BJ (cell line): ENCODE results near the gene GPSM1. TPM values are rescaled to one million over a fixed set of nuclear protein-coding genes. Genes with fewer than 3 reads are reported as not detected.

Source experiments
- CTCF ChIA-PET: fragments of 350-600 bp; formaldehyde crosslinking; extraction: SDS; loops from one replicate; lab custom pipeline; 2021; ENCODE audit warnings: antibody characterized with exemption, inconsistent platforms; lab: Yijun Ruan, JAX
- POLR2A ChIA-PET: fragments of 300-600 bp; sonication (Branson Sonifier 250); formaldehyde crosslinking; extraction: SDS; loops from one replicate; lab custom pipeline; 2021; ENCODE audit warnings: antibody characterized with exemption; lab: Charles Lee
- DNase-seq: peaks from one replicate; pipeline ENCODE4 v3.0.0-alpha.2; 2011; ENCODE audit warnings: low read depth
- H3K27me3 ChIP-seq: 2 replicates; pipeline ENCODE4 v1.6.0; 2011; ENCODE audit warnings: low read length; ENCODE audit not compliant: control insufficient read depth, insufficient read depth
- H3K36me3 ChIP-seq: 2 replicates; pipeline ENCODE4 v1.5.1; 2011; ENCODE audit warnings: low read length; ENCODE audit not compliant: control insufficient read depth, insufficient read depth
- H3K4me3 ChIP-seq: 2 replicates; pipeline ENCODE4 v1.5.1; 2011; ENCODE audit warnings: low read depth, mild to moderate bottlenecking, control low read depth, low read length
- polyA plus RNA-seq: library from polyadenylated mRNA; depleted of rRNA; stranded (reverse); fragments of >200 nt; gene quantifications from 2 replicates; pipeline ENCODE4 v1.2.3, GENCODE V29; 2011
- TF ChIP-seq, protein P1 (sequence below): IDR thresholded peaks from 2 replicates; pipeline ENCODE4 v1.5.1; 2011; ENCODE audit warnings: low read depth, mild to moderate bottlenecking, control low read depth, inconsistent platforms, low read length, moderate library complexity; ENCODE audit not compliant: insufficient read depth

Gene GPSM1
- polyA plus RNA-seq, 1 experiment, result 33.1 TPM

DNA sequence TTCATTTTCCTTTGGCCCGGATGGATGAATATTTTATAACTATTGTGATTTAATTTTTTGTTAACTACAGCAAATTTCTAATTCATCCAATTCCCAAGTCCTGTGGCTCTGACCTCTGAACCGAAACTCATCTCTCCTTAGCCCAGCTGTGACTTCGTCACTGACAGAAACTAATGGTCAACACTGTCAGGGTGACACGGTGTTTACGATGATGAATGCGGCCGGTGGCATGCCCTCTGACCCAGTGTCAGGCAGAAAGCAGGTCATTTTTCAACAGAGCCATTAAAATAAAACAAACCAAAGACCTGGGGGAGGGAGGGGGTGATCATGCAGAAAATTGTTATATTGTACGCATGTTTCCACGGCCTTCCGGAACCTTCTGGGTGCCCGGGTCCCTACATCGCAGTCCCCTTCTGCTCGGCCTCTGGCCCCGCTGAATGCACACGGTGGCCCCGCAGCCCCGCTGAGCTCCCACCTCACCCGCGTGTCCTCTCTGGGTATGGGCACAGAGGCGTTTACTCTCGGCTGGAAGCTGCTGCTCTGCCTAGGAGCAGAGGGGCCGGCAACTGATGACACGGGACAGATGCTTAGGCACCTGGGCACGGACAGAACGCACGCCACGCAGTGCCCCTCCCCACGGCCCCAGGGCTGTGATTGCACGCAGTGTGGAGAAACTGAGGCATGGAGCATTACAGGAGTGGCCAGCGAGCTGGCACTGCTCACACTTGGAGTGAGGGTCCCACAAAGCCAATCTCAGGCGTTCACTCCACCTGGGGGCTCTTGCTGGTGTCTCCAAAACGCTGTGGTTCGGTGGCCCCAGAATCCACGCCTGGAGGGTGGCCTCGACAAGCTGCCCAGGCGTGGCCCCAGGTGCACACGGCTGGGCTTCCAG is 31.6 kb upstream of the GPSM1 start:
- Histone ChIP-seq H3K27me3 (peaks cover 3% of the 10 kb centered on the region; the same call in 1 of the 2 replicates), H3K36me3 (no peaks in the 10 kb centered on the region), H3K4me3 (no peak overlapping the region)
- ChIA-PET POLR2A (no interaction called here), CTCF (interaction anchor here (0.8 to 2.1 kb wide), 2 partner anchors 16 to 163 kb away, joined by 3 to 6 read pairs; no protein-coding TSS in a partner anchor)
- TF ChIP-seq, protein P1, sequence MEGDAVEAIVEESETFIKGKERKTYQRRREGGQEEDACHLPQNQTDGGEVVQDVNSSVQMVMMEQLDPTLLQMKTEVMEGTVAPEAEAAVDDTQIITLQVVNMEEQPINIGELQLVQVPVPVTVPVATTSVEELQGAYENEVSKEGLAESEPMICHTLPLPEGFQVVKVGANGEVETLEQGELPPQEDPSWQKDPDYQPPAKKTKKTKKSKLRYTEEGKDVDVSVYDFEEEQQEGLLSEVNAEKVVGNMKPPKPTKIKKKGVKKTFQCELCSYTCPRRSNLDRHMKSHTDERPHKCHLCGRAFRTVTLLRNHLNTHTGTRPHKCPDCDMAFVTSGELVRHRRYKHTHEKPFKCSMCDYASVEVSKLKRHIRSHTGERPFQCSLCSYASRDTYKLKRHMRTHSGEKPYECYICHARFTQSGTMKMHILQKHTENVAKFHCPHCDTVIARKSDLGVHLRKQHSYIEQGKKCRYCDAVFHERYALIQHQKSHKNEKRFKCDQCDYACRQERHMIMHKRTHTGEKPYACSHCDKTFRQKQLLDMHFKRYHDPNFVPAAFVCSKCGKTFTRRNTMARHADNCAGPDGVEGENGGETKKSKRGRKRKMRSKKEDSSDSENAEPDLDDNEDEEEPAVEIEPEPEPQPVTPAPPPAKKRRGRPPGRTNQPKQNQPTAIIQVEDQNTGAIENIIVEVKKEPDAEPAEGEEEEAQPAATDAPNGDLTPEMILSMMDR, result no peak
- DNase-seq, result no peak

DNA sequence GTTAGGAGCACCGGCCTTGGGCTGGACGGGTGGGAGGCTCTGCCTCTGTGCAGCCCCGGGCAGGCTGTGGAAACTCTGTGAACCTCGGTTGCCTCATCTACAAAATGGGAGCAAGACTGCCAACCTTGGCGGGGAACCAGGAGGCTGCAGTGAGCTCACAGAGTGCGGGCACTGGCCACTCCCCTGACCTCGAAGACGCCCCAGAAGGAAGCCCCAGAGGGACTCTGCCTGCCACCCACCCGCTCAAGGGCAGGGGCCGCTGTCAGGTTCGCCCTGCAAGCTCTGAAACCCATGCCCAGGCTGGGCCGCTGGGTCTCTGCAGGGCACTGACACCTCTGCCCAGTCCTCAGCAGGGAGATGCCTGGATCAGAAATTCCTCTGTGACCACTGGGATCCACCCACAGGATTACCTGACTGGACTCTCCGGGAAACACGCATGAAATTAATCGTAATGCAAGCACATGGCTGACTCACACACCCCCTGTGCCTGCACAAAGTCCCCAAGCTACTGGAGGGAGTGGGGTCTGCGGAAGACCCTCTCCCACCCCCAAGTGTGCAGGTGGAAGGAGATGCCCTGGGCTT is 30.8 kb upstream of the GPSM1 start:
- POLR2A ChIA-PET, result no interaction called here
- CTCF ChIA-PET, result interaction anchor here (0.8 to 2.1 kb wide), 2 partner anchors 16 to 164 kb away, joined by 3 to 6 read pairs; no protein-coding TSS in a partner anchor
- no peak for DNase-seq
- Histone ChIP-seq H3K4me3 (no peak overlapping the region), H3K27me3 (peaks cover 3% of the 10 kb centered on the region; the same call in 1 of the 2 replicates), H3K36me3 (no peaks in the 10 kb centered on the region)
- TF ChIP-seq, protein P1, result no peak

DNA sequence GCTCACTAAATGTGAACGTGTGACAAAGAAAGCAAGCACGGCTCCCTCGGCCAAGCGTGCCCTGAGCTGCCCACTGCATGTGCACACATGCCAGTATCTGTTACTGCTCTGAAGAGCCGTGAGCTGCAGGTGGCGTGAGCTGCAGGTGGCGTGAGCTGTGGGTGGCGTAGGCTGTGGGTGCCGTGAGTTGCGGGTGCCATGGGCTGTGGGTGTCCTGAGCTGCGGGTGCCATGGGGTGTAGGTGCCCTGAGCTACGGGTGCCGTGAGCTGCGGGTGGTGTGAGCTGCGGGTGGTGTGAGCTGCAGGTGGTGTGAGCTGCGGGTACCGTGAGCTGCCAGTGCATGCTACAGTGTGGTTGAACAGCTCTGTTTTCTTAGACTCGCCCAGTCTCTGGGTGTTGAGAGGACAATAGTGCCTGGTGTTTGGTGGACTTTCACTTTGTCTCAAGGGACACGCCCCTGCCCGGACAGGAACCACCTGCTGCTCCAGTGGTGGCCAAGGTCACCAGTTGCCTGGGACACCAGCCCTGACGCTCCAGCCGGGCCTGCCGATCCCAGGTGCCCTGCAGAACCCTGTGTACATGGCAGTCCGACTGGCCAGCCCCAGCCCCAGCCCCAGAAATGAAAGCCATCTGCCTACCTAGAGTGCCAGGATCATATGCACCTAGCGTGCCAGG is 30.2 kb upstream of the GPSM1 start:
- DNase-seq, result no peak
- ChIA-PET CTCF (interaction anchor here (2.1 kb wide), 1 partner anchor 15 kb away, joined by 6 read pairs; no protein-coding TSS in a partner anchor), POLR2A (no interaction called here)
- peaks cover 3% of the 10 kb centered on the region; the same call in 1 of the 2 replicates for H3K27me3 ChIP-seq
- H3K4me3 ChIP-seq, result no peak overlapping the region
- TF ChIP-seq, protein P1, result no peak
- no peaks in the 10 kb centered on the region for H3K36me3 ChIP-seq

DNA sequence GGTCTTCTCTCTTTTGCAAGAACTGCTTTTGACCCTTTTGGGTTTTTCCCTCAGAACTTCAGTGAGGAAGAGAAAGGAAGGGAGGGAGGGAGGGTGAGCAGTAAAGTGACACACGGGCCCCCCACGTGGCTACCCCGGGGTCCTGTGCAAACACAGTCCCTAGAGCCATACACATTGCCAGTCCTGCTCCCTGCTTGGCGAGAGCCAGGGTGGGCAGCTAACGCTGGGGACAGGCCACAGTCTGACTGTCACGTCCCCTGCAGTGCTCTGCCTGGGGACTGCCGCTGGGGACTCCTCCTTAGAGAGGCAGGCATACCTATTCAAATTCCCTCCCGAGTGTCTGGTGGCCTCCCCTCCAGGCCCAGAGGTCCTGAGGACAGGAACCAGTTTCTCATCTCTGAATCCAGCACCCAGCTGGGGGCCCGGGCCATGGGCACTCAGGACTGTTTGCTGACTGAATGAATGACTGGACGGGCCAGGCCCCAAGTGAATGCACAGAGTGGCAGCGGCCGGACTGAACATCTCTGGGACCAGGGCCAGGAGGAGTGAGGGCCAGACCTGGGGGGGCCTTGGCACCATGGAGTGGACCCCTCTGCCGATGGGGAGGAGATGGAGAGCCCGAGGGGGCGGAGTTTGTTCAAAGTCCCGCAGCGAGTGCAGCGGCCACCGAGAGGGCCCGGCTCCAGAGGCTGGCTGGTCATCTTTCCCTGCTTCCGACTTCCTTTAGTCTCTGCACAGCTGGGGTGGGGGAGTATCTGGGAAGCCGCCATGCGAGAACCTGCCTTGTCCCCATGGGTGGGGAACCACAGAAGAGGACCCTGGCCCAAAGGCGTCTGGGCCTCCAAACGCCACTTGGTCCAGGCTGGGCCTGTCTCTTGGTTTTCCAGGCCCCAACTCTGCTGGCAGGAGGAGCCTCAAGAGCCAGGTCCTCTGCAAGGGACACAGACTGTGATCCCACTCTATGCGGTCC is 29.3 kb upstream of the GPSM1 start:
- ChIA-PET POLR2A (no interaction called here), CTCF (interaction anchor here (2.1 kb wide), 1 partner anchor 14 kb away, joined by 6 read pairs; no protein-coding TSS in a partner anchor)
- TF ChIP-seq, protein P1, result no peak
- Histone ChIP-seq H3K27me3 (peaks cover 3% of the 10 kb centered on the region; the same call in 1 of the 2 replicates), H3K4me3 (no peak overlapping the region), H3K36me3 (no peaks in the 10 kb centered on the region)
- no peak for DNase-seq
